Mucosa of gallbladder (tissue), 1 donor: Measurements from ENCODE around the gene DIO1. TPM values are rescaled to one million over a fixed set of nuclear protein-coding genes. Genes with fewer than 3 reads are reported as not detected.
"Not testable (repeated sequence)": the region's sequence is repeated elsewhere in the genome, so short reads cannot be mapped to it uniquely, and the experiment has no call there.

Experiments used
- DNase-seq: peaks from one replicate; pipeline ENCODE4 v3.0.0-alpha.2; 2020; ENCODE audit warnings: low spot score
- total RNA-seq: library from RNA; stranded (reverse); gene quantifications from one replicate; pipeline ENCODE4 v1.2.1, GENCODE V29; 2021
- donor health status: DM: no; HTN: no; CAD: no.

DIO1 gene
- 6.2 TPM for total RNA-seq

DNA sequence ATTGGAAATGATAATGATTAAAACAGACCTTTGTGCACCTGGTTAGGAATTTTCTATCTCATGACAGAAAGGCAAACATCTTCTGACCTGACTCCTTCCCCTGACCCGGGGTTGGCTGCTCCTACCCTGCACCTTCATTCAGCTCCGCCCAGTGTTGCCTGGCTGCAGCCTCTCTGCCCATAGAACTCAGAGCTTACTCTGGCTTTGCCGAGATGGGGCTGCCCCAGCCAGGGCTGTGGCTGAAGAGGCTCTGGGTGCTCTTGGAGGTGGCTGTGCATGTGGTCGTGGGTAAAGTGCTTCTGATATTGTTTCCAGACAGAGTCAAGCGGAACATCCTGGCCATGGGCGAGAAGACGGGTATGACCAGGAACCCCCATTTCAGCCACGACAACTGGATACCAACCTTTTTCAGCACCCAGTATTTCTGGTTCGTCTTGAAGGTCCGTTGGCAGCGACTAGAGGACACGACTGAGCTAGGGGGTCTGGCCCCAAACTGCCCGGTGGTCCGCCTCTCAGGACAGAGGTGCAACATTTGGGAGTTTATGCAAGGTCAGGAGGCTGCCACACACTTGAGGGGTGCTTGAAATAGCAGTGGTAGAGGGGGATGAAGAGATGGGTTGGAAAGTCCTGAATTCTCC, at the start of gene DIO1:
TSS of gene DIO1 (plus strand) at position 189 of the 638 bp plus-strand sequence. CDS start at position 213, 24 bp downstream.
- DNase-seq, result peak; percentile 53

DNA sequence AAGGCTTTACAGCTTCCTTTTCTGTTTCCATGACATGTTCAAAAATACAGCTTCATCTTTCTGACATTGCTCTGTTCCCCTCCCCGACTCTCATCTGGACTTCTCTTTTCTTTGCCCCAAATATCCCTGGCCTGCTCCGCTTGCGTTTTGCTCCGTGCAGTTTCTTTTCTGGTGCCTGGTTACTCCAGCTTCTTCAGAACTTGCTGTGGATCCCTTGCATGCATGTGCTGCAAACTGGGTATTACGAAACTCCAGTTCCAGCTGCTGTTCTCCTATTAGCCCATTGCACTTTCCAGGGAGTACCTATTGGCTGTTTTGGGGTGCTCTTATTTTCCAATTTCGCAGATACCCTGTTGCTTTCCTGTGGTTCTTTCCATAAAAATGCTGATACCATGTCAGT, 46.0 kb upstream of the DIO1 start:
- no peak for DNase-seq

DNA sequence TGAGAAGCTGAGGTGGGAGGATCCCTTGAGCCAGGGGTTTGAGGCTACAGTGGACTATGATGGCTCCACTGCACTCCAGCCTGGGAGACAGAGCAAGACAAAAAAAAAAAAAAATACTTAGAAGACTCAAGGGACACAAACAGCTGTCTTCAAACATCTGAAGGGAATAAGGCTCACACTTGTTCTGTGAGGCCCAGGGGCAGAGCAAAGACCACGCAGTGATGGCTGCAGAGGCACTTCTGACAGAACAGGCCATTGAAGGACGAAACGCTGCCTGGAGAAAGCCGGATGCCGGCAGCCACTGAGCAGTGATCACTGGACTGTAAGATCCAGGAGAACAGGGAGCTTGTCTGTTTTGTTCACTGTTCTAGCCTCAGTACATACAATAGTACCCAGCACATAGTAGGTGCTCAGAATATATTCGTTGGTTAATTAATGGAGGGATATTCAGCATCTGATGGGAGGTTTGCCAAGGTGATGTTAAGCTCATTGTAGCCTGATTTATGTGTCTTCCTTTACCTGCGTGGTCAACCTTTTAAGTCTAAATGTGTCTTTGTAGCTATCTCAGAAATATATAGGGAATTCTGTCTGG, 43.8 kb upstream of the DIO1 start:
- no peak for DNase-seq

DNA sequence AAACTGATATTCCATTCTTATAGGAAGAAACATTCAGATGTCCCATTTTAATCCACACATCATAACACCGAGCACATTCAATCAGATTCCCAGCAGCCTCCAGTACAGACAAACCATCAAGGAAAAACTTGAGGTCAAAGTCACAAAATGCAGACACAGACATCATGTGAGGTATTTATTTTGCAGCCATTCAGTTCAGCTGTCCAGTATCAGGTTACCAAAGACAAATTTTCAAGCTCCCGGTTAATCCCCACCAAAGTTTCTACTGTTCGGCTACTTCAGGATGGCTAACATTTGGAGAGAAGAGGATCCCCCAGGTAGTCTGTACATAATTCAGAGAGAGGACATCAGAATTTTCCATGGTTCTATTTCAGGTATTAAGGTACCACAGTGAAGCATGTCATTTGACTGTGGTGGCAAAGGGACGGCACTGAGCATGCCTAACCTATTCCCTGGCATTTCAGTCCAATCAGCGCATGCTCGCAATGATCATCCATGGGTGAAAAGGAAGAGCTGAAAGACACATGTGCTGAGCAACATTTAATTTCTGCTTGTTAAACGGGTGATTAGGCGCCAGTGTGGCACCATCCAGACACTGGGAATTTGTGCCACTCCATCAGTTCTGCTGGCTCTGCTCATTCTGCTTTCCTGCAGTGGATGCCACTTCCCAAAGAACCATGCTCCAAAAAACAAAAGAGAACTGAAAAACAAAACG, 42.3 kb upstream of the DIO1 start:
- DNase-seq, result no peak

DNA sequence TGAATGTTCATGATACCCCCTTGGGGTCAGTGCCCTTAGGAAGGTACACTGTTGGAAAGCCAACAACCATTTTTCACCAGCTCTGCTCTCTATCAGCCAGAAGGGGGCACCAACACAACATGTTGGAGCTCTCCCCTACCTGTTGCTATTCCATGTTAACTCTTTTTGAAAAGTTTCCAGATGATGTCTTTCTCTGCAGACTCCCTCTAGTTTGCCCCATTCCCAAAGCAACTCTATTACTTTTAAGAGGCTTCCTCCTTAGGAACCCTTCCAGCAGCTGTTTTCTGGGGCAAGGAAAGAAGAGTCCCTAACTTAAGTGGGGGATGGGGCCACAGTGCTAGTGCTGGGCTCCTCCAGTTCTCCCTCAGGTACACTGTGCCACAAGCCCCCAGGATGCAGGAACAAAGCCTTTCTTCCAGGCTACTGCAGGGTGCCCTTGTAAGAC, 33.0 kb upstream of the DIO1 start:
- DNase-seq, result peak; percentile 27

DNA sequence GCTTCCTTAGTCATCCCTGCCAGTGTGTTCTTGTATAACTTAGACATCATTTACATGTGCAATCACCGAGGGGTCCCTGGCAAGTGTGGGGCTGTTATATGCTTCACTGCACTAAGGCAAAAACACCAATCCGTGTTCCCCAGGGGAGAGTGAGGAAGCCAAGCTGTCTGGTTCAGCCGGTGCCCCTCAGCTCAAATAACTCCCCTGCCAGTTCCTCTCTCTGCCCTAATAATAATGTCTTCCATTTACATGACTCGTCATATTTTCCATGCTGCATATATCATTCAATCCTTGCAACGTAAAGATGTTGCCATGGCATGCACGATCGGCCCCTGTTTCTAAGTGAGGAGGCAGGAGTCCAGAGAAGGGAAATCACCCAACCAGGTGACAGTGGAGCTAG, 31.5 kb upstream of the DIO1 start:
- no peak for DNase-seq

DNA sequence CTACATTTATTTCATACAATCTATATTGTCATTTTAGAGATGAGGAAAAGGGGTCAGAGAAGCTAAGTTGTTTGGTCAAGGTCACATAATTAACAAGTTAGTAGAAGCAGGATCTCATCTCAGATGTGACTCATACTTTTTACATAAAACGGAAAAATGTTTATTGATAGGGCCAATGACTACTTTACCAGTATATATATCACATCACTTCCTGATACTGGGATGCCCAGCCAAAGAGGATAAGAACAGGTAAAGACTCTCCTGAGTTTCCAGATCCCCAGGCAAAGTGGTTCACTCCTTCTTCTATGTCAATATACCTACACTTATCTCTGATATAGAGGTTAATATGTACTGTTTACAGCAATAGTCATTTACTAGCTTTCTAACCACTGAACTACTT, 25.4 kb upstream of the DIO1 start:
- DNase-seq, result no peak

DNA sequence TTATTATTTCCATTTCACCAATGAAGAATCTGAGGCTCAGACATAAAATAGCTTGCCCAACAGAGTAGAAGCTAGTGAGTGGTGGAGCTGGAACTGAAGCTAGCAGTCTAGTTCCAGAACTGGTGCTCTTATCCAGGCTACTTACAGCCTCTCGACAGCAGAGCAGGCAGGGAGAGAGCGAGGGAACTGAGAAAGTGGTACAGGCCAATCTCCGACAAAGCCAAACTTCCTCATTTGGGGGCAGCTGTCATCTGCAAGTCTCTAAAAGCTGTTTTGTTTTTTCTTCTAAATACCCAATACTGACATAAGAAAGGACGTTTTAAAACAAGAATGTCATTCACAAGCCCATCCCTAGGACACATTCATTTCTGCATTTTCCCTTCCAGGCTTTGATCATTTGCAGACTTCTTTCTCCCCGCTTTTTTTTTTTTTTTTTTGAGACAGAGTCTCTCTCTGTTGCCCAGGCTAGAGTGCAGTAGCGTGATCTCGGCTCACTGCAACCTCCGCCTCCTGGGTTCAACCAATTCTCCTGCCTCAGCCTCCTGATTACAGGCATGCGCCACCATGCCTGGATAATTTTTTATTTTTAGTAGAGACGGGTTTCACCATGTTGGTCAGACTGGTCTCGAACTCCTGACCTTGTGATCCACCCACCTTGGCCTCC, 24.4 kb upstream of the DIO1 start:
- no peak for DNase-seq

DNA sequence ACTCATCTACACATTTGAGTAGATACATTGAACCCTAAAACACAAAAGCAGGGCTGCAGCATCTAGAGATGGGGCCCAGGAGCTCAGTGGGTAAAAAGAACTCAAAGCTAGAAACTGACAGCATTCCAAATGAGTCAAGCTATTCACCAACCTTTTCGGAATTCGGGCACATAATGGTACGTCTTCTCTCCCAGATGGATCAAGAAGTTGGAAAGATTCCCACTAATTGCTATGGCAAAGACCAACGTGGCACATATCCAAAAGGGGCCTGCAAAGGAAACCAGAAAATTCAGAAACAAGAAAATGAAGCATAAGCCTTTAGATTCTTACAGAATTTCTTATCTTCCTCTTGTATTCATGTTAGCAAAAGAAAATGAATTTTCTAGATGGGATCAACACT, 22.8 kb upstream of the DIO1 start:
- DNase-seq, result no peak

DNA sequence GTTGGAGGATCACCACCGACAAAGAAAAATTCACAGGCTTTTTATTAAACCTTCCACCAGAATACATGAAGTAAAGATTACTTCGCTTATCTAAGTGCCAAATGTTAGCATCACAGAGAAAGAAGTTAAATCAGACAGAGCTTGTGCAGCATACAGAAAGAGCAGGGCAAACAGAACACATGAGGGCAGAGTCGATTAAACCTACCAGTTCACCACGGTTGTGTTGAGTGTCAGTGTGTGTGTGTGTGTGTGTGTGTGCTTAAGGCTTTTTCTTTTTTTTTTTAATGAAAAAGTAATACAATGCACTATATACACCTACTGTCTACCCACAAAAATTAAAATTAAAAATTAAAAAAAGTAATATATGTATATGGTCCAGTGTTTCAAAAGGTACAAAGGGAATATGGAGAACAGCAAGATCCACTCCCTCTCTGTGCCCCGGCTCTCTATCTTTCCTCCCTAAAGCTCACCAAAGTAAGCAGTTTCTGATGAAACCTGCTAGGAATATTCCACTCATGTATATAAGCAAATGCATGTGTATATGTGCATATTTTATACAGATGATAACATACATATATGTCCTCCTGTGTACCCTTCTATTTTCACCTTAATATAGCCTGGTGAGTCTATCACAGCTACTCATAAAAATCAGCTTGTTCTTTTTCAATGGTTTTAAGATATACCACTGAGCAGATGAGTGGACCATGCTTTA, 22.1 kb upstream of the DIO1 start:
- DNase-seq, result no peak

DNA sequence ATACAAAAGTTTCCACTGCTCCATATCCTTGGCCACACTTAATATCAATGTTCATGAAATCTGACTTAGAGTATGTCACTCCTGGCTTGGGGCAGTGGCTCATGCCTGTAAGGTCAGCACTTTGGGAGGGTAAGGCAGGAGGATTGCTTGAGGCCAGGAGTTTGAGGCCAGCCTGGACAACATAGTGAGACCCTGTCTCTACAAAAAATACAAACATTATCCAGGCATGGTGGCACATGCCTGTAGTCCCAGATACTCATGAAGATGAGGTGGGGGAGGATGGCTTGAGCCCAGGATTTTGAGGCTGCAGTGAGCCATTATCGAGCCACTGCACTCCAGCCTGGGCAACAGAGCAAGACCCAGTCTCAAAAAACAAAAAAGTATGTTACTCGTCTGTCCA, 18.8 kb upstream of the DIO1 start:
- DNase-seq, result not testable (repeated sequence)

DNA sequence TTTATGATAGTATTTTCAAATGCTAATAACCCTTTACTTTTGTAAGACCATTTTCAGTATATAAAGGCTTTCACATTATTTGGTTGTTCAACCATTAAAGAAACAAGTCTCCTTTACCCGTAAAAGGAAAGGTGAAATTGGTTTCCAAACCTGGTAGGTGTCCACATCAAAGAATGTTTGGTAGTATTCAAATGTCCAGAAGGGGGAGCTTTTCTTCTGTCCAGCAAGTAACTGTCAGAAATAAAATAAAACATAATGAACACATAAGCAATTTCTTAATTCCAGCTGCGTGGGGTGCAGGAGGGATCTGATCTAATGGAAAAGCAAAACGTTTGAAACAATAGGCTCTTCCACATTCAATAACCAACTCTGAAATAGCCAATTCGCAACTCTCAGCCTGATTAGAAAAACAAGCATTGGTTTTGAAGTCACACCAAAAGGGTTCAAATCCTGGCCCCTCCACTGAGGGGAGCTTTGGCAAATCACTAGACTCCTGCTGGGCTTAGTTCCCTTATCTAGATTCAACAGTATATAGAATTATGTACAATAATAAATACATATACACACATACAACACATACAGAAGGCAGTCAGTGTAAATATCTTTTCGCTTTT, 15.4 kb upstream of the DIO1 start:
- DNase-seq, result no peak

DNA sequence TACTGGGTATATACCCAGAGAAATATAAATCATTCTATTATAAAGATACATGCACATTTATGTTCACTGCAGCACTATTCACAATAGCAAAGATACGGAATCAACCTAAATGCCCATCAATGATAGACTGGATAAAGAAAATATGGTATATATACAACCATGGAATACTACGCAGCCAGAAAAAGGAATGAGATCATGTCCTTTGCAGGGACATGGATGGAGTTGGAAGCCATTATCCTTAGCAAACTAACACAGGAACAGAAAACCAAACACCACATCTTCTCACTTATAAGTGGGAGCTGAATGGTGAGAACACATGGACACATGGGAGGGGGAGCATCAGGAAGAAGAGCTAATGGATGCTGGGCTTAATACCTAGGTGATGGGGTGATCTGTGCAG, 12.1 kb upstream of the DIO1 start:
- not testable (repeated sequence) for DNase-seq

DNA sequence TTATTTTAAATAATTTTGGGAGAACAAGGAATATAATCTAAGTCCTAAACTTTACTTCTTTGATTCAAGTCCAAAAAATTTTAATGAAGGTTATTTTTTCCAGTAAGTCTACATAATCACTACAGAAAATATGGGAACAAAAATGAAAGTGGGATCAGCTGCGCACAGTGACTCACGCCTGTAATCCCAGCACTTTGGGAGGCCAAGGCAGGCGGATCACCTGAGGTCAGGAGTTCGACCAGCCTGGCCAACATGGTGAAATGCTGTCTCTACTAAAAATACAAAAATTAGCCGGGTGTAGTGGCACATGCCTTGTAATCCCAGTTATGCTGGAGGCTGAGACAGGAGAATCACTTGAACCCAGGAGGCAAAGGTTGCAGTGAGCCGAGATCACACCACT, 10.4 kb upstream of the DIO1 start:
- DNase-seq, result not testable (repeated sequence)

DNA sequence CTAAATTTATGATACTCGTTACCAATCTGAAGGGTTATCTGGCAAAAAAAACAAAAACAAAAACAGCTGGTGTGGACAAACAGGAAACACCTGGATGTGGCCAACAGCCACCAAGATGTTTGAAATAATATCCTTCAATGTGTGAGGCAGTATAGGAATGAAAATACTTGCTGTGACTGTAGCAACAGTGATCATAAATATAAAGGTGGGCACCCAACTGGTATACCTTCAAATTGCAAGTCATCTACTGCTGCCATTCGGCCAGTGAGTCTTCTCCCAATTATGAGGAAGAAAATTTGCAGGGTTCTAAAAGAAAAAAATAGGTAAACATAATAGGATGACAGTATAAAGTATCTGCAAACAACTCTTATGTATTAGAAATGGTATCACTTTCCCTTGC, 5.3 kb upstream of the DIO1 start:
- DNase-seq, result no peak

DNA sequence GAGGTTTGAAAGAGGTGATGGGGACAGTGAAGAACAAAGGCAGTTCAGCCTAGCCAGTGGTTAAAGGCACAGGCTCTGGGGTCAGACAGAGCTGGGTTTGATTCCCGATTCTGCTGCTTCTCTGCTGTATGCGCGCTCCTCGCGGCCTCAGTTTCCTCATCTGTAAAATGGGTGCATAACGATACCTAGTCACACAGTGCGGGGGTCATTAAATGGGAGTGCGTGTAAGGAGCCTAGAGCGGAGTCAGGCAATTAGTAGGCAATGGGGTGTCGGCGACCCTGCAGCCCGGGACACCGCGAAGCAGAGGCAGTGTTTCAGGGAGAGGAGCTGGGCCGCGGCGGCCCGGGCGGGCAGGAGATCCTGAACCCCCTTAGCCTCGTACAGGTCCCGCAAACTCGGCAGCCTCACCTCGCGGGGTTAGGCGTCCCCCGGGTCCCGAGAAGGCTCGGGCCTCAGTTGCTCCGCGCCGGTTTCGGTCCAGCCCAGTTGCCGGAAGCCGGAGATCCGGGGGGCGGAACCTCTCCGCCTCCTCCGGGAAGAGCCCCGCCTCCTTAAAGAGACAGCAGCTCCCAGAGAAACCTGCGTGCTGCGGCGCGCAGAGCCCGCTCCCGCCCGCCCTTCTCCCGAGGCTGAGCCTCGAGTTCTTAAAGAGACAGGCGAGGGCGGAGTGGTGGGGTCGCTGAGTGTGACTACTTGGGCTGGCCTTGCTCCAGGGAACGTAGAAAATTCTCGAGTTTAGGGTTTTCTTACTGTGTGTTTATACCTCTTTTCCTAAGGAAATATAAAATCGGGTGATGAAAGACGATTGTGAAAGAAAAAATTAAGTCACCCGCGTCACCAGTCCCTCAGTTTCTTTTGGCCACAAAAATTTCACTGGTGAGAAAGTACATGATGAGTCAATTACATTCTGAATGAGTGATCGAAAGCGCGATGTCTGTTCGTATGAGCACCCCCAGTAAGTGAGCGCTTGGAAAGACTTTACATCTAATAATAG, 4.4 kb upstream of the DIO1 start, which contains the start of gene YIPF1:
TSS of gene YIPF1 (minus strand) at position 494 of the 995 bp plus-strand sequence. CDS start 860 bp downstream, outside the sequence.
- DNase-seq, result peak; percentile 91

DNA sequence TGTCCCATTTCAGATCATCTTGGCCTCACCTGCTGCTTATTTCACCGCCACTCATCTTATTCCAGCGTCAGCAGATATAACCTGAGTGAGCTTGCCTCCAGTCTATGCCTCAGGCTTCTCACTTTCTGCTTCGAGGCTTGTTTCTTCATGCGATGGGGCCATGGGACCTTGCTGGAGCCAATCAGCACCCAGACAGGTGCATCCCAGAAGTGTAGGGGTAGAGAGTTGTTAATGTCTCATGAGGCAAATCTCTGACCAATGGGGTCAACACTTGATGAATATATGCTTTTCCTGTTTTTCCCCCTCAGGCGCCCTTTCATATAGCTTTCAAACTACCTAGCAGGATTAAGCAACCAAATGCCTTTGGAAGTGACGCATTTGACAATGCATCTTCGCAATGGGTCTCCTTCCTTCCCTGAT, 3.5 kb upstream of the DIO1 start:
- DNase-seq, result no peak

DNA sequence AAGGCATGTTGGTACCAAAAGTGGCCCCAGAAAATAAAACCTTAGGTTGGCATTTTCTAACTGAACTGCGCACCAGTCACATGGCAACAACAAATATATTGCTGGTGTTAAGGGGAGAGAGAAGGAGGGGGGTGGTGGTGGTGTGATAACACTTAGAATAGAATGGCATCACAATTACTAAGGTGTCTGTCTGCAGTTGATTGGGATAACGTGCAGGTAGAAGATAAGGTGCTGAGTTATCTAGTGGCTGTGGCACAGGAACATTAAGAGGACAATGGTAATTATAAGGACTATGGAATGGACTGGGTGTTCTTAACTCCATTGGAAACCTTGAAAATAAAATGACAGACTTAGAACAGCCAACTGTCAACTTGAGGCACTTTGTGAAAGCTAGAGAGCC, 3.0 kb upstream of the DIO1 start:
- no peak for DNase-seq

DNA sequence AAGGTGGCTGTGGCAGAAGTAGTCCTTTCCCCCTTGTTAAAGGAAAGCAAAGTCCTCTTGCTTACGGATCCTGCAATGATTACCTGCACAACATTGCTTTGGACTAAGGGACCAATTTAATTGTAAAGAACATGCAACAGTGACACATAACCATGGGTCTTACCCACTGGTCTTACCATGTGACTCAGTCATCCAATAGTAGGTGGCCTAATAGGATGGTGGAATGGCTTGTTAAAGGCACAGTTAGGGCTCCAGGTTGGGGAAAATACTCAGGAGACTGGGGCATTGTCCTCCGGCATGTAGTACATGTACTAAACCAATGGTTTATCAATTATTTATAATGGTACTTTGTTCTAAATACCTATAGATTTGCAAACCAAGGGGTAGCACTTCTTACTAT, 2.3 kb upstream of the DIO1 start:
- DNase-seq, result no peak

DNA sequence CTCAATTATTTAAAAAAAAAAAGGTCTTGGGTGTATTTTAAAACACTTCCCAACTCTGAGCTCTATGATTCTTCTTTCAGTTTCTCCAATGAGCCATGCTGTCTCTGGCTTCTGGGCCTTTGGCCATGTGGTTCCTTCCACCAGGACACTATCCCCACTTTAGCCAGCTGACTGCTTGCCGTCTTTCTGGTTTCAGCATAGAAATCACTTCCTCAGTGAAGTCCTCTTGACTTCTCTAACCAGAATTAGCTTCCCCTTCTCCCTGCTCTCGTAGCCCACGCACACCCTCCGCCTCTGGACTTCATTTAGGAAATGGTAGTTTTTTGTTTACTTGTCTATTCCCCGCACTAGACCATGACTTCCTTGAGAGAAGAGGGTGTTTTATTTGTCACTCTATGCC, 1.1 kb upstream of the DIO1 start:
- no peak for DNase-seq
